ENCODE data around the gene SEMA6D.

DNA sequence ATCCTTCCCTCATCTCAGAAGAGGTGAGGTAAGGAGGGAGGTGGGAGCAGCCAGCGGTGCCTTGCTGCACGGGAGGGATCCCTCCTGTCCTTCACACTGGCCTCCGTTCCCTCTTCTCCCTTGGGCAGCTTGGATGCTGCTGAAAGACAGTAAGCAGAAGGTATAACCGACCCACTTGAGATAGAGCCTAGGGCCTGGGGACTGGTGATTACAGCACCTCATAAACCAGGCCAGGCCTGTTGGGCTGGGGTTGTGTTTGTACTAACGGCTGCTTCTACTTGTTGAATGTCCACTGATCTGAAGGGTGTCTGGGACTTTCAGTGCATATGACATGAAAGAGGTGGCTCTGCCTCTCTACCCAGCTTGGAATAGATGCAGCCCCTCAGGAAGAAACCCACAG, 25.0 kb downstream of the SEMA6D start:
- TF ChIP-seq POLR2A (IDR thresholded peaks at IDR 0.05), result no peak
- TF ChIP-seq, protein P1, sequence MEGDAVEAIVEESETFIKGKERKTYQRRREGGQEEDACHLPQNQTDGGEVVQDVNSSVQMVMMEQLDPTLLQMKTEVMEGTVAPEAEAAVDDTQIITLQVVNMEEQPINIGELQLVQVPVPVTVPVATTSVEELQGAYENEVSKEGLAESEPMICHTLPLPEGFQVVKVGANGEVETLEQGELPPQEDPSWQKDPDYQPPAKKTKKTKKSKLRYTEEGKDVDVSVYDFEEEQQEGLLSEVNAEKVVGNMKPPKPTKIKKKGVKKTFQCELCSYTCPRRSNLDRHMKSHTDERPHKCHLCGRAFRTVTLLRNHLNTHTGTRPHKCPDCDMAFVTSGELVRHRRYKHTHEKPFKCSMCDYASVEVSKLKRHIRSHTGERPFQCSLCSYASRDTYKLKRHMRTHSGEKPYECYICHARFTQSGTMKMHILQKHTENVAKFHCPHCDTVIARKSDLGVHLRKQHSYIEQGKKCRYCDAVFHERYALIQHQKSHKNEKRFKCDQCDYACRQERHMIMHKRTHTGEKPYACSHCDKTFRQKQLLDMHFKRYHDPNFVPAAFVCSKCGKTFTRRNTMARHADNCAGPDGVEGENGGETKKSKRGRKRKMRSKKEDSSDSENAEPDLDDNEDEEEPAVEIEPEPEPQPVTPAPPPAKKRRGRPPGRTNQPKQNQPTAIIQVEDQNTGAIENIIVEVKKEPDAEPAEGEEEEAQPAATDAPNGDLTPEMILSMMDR (IDR thresholded peaks at IDR 0.05), result no peak
